Hepatocyte (in vitro differentiated cells): ENCODE measurements around the gene PF4V1.

Source experiments
- CTCF ChIP-seq: fragments of 200-600 bp; sonication (generic); IDR thresholded peaks from 2 replicates; pipeline ENCODE4 v1.5.1; 2016; ENCODE audit warnings: antibody characterized with exemption, mild to moderate bottlenecking; ENCODE audit not compliant: poor library complexity
- EZH2 ChIP-seq: fragments of 200-600 bp; sonication (generic); IDR thresholded peaks from 2 replicates; pipeline ENCODE4 v1.6.1; 2016; ENCODE audit warnings: antibody characterized with exemption, mild to moderate bottlenecking, borderline replicate concordance
- EZH2phosphoT487 ChIP-seq: fragments of 200-600 bp; sonication (generic); IDR thresholded peaks from one replicate; pipeline ENCODE4 v1.6.1; 2018; ENCODE audit warnings: antibody characterized with exemption, mild to moderate bottlenecking, low read depth, moderate library complexity; ENCODE audit not compliant: unreplicated experiment, severe bottlenecking

DNA sequence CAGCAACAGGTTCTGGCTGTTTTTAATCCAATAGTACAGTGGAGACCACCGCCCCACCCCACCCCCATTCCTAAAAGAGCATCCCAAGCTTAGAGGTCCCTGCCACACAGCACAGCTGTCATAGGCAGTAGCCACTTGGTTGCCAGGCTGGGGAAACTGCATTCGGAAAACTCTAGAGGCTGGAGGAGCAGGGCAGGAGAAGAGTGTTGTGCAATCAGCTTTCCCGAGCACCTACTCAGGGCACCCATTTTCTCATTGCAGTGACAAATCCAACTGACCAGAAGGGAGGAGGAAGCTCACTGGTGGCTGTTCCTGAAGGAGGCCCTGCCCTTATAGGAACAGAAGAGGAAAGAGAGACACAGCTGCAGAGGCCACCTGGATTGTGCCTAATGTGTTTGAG lies 17.2 kb downstream of the PF4V1 start:
- TF ChIP-seq CTCF, result no peak
- no peak for TF ChIP-seq EZH2
- no peak for TF ChIP-seq EZH2phosphoT487
